Tibial artery (tissue), 4 donors: Measurements from ENCODE around the gene ACYP2.
"Not testable (repeated sequence)": the region's sequence is repeated elsewhere in the genome, so short reads cannot be mapped to it uniquely, and the experiment has no call there.

Experiments
- DNase-seq, 2 donors: peaks; one replicate each; pipeline ENCODE4 v3.0.0-alpha.2; 2019
- H3K27ac ChIP-seq, 2 donors: fragments of 200-600 bp; sonication (generic) in 1 of 2; 1 replicate in 1 of 2; 2 replicates in 1 of 2; pipeline ENCODE4 v1.5.1; 2018 to 2019; ENCODE audit warnings: mild to moderate bottlenecking in 1 of 2
- H3K27me3 ChIP-seq, 2 donors: fragments of 200-600 bp; sonication (generic) in 1 of 2; one replicate each; pipeline versions ENCODE4 v1.5.1 to v1.6.0; 2016 to 2019
- H3K36me3 ChIP-seq, 3 donors: fragments of 200-600 bp; sonication (generic) in 2 of 3; one replicate each; pipeline ENCODE4 v1.5.1; 2016 to 2019; ENCODE audit warnings: mild to moderate bottlenecking in 2 of 3
- H3K4me1 ChIP-seq, 4 donors: fragments of 200-600 bp; sonication (generic) in 2 of 4; 1 replicate in 3 of 4; 2 replicates in 1 of 4; pipeline ENCODE4 v1.5.1; 2016 to 2019
- H3K4me3 ChIP-seq, 2 donors: fragments of 200-600 bp; sonication (generic) in 1 of 2; 1 replicate in 1 of 2; 2 replicates in 1 of 2; pipeline ENCODE4 v1.5.1; 2018 to 2019; ENCODE audit warnings: mild to moderate bottlenecking in 2 of 2
- H3K9me3 ChIP-seq, 3 donors: fragments of 200-600 bp; sonication (generic) in 1 of 3; one replicate each; pipeline ENCODE4 v1.5.1; 2016 to 2019
- CTCF ChIP-seq, 2 experiments: fragments of 200-600 bp in 1 of 2; fragments of 450-650 bp in 1 of 2; IDR thresholded peaks; one replicate each; pipeline ENCODE4 v1.5.1; 2017 to 2019; ENCODE audit warnings: antibody characterized with exemption in 2 of 2, mild to moderate bottlenecking in 1 of 2, moderate library complexity in 1 of 2
- intact Hi-C: fragments of 100-400 bp; cut with DNase I; formaldehyde crosslinking; loops from one replicate; pipeline ENCODE4 v1.15.0; 2023; ENCODE audit warnings: low total_unique reads

ACYP2 gene

GRCh38 chr2:54284826-54285225 lies 169.4 kb downstream of the ACYP2 start:
- no peak for DNase-seq
- intact Hi-C loops = no loop called here
- H3K4me1 ChIP-seq = peaks cover 0 to 5% (median 0%) of the 10 kb centered on the region in 4 donors
- H3K27ac ChIP-seq = no peak overlapping the region
- no peaks in the 10 kb centered on the region for H3K9me3 ChIP-seq
- no peaks in the 10 kb centered on the region for H3K27me3 ChIP-seq
- no peaks in the 10 kb centered on the region for H3K36me3 ChIP-seq
- no peak for TF ChIP-seq CTCF (IDR thresholded peaks at IDR 0.05)
- H3K4me3 ChIP-seq = no peak overlapping the region

- Histone ChIP-seq H3K9me3 (no peaks in the 10 kb centered on the region), H3K27me3 (no peaks in the 10 kb centered on the region), H3K4me1 (peaks cover 0 to 5% (median 0%) of the 10 kb centered on the region in 4 donors), H3K4me3 (no peak overlapping the region), H3K36me3 (no peaks in the 10 kb centered on the region), H3K27ac (no peak overlapping the region)
- DNase-seq = no peak
- TF ChIP-seq CTCF (IDR thresholded peaks at IDR 0.05) = no peak
- intact Hi-C loops = no loop called here
Observed at GRCh38 chr2:54285451-54285850, 170.0 kb downstream of the ACYP2 start.

GRCh38 chr2:54287532-54287931 lies 172.1 kb downstream of the ACYP2 start:
- Histone ChIP-seq H3K27me3 (no peaks in the 10 kb centered on the region), H3K27ac (no peak overlapping the region), H3K4me1 (peaks cover 0 to under 1% (median 0%) of the 10 kb centered on the region in 4 donors), H3K4me3 (no peak overlapping the region), H3K9me3 (no peaks in the 10 kb centered on the region), H3K36me3 (no peaks in the 10 kb centered on the region)
- no peak for TF ChIP-seq CTCF (IDR thresholded peaks at IDR 0.05)
- DNase-seq = peak in 1 of 2 donors; percentile 44
- intact Hi-C loops = no loop called here

GRCh38 chr2:54289917-54290316 lies 174.5 kb downstream of the ACYP2 start:
- Histone ChIP-seq H3K27me3 (no peaks in the 10 kb centered on the region), H3K27ac (peak overlapping the region in 1 of 2 donors; percentile 15), H3K4me3 (peak overlapping the region in 1 of 2 donors; percentile 13), H3K4me1 (no peaks in the 10 kb centered on the region), H3K36me3 (no peaks in the 10 kb centered on the region), H3K9me3 (no peaks in the 10 kb centered on the region)
- DNase-seq = no peak
- no peak for TF ChIP-seq CTCF (IDR thresholded peaks at IDR 0.05)
- intact Hi-C loops = no loop called here

GRCh38 chr2:54290356-54291025 lies 175.1 kb downstream of the ACYP2 start:
- no peaks in the 10 kb centered on the region for H3K9me3 ChIP-seq
- H3K36me3 ChIP-seq = no peaks in the 10 kb centered on the region
- no peak for TF ChIP-seq CTCF (IDR thresholded peaks at IDR 0.05)
- intact Hi-C loops = no loop called here
- no peaks in the 10 kb centered on the region for H3K27me3 ChIP-seq
- H3K4me3 ChIP-seq = peak overlapping the region in 1 of 2 donors; percentile 13
- no peaks in the 10 kb centered on the region for H3K4me1 ChIP-seq
- DNase-seq = no peak
- H3K27ac ChIP-seq = peak overlapping the region in 1 of 2 donors; percentile 15

- H3K27me3 ChIP-seq, H3K4me1 ChIP-seq, H3K4me3 ChIP-seq, H3K36me3 ChIP-seq, H3K9me3 ChIP-seq, DNase-seq, intact Hi-C loops, H3K27ac ChIP-seq: not testable (repeated sequence)
Observed at GRCh38 chr2:54294665-54295064, 179.2 kb downstream of the ACYP2 start.
